Measurements from ENCODE around the gene WTAP. TPM values are rescaled to one million over a fixed set of nuclear protein-coding genes. Genes with fewer than 3 reads are reported as not detected.
"Not testable (repeated sequence)": the region's sequence is repeated elsewhere in the genome, so short reads cannot be mapped to it uniquely, and the experiment has no call there.

Gene WTAP
- polyA plus RNA-seq (ENCODE audit: insufficient read length in 10 of 10), result 10 to 100 TPM; 61.7 to 91.7 (median 78.9) TPM
- long read RNA-seq, donor 1, transcript WTAP-201 (6 exons, 1,622 nt), result major isoform, 8 of 49 reads
- long read RNA-seq, donor 1, partial matches to known transcripts, result 38 of 49 reads
- long read RNA-seq, donor 1, other reads (novel, unspliced or antisense), result 0 of 49 reads
- long read RNA-seq, donor 2, transcript WTAP-206 (8 exons, 2,109 nt), result minor isoform, 5 of 22 reads
- long read RNA-seq, donor 2, transcript WTAP-201 (6 exons, 1,622 nt), result major isoform, 9 of 22 reads
- long read RNA-seq, donor 2, partial matches to known transcripts, result 6 of 22 reads
- long read RNA-seq, donor 2, other reads (novel, unspliced or antisense), result 0 of 22 reads
- long read RNA-seq, donor 3, result 0 reads
- long read RNA-seq, donor 4, transcript WTAP-201 (6 exons, 1,622 nt), result major isoform, 13 of 18 reads
- long read RNA-seq, donor 4, partial matches to known transcripts, result 0 of 18 reads
- long read RNA-seq, donor 4, other reads (novel, unspliced or antisense), result 0 of 18 reads
- long read RNA-seq, donor 5, transcript WTAP-201 (6 exons, 1,622 nt), result major isoform, 11 of 31 reads
- long read RNA-seq, donor 5, partial matches to known transcripts, result 15 of 31 reads
- long read RNA-seq, donor 5, other reads (novel, unspliced or antisense), result 0 of 31 reads
- long read RNA-seq, donor 6, transcript WTAP-201 (6 exons, 1,622 nt), result major isoform, 12 of 22 reads
- long read RNA-seq, donor 6, partial matches to known transcripts, result 5 of 22 reads
- long read RNA-seq, donor 6, other reads (novel, unspliced or antisense), result 0 of 22 reads
- long read RNA-seq, donor 7, transcript WTAP-201 (6 exons, 1,622 nt), result major isoform, 7 of 9 reads
- long read RNA-seq, donor 7, partial matches to known transcripts, result 0 of 9 reads
- long read RNA-seq, donor 7, other reads (novel, unspliced or antisense), result 0 of 9 reads
- long read RNA-seq, donor 8, transcript WTAP-201 (6 exons, 1,622 nt), result major isoform, 9 of 23 reads
- long read RNA-seq, donor 8, partial matches to known transcripts, result 8 of 23 reads
- long read RNA-seq, donor 8, other reads (novel, unspliced or antisense), result 0 of 23 reads
- long read RNA-seq, donor 9, partial matches to known transcripts, result 0 of 3 reads
- long read RNA-seq, donor 9, other reads (novel, unspliced or antisense), result 0 of 3 reads

- DNase-seq, result peak; percentile 94 to 97 (median 95)
Observed at GRCh38 chr6:159726918-159727716, at the start of gene WTAP. WTAP (plus strand) TSS chr6:159727506; CDS start chr6:159736266, 8,760 bp downstream.

- no peak for DNase-seq
Observed at GRCh38 chr6:159677506-159678165, 49.7 kb upstream of the WTAP start.

- no peak for DNase-seq
Observed at GRCh38 chr6:159678574-159678973, 48.7 kb upstream of the WTAP start.

- DNase-seq, result no peak
Observed at GRCh38 chr6:159679091-159680077, 47.9 kb upstream of the WTAP start.

GRCh38 chr6:159680104-159680503 is 47.2 kb upstream of the WTAP start:
- no peak for DNase-seq

GRCh38 chr6:159681191-159681880 is 46.0 kb upstream of the WTAP start:
- no peak for DNase-seq

GRCh38 chr6:159682295-159682694 is 45.0 kb upstream of the WTAP start:
- no peak for DNase-seq

GRCh38 chr6:159682810-159683209 is 44.5 kb upstream of the WTAP start:
- DNase-seq, result no peak

GRCh38 chr6:159684013-159684304 is 43.3 kb upstream of the WTAP start:
- no peak for DNase-seq

- DNase-seq, result no peak
Observed at GRCh38 chr6:159686040-159686439, 41.3 kb upstream of the WTAP start.

- no peak for DNase-seq
Observed at GRCh38 chr6:159686703-159687102, 40.6 kb upstream of the WTAP start.

GRCh38 chr6:159687341-159687740 is 40.0 kb upstream of the WTAP start:
- no peak for DNase-seq

GRCh38 chr6:159688266-159688905 is 38.9 kb upstream of the WTAP start:
- DNase-seq, result no peak

- DNase-seq, result no peak
Observed at GRCh38 chr6:159689001-159689400, 38.3 kb upstream of the WTAP start.

GRCh38 chr6:159690135-159690534 is 37.2 kb upstream of the WTAP start:
- not testable (repeated sequence) for DNase-seq

GRCh38 chr6:159691133-159691962 is 36.0 kb upstream of the WTAP start:
- DNase-seq, result peak; percentile 65 to 82 (median 69)

GRCh38 chr6:159691963-159692287 is 35.4 kb upstream of the WTAP start:
- peak in 1 of 3 donors; percentile 25 for DNase-seq

Measured in muscle of back (tissue), 13 donors.